NT2/D1 (cell line): Measurements from ENCODE around the gene DNAJC18.
A peak's percentile ranks its signal among the peaks of the same experiment; 100 is the strongest.

Experiments
- DNase-seq: peaks from one replicate; pipeline ENCODE4 v3.0.0-alpha.2; 2011; ENCODE audit warnings: low read depth, low spot score
- H3K27me3 ChIP-seq: 2 replicates; pipeline ENCODE4 v1.6.0; 2011; ENCODE audit warnings: mild to moderate bottlenecking; ENCODE audit not compliant: insufficient read length, insufficient read depth
- H3K36me3 ChIP-seq: 2 replicates; pipeline ENCODE4 v1.6.1; 2011; ENCODE audit warnings: mild to moderate bottlenecking, low read length, mixed read lengths; ENCODE audit not compliant: insufficient read depth, insufficient read length
- H3K4me1 ChIP-seq: 2 replicates; pipeline ENCODE4 v1.5.1; 2011; ENCODE audit not compliant: insufficient read depth, insufficient read length
- H3K4me3 ChIP-seq: 2 replicates; pipeline ENCODE4 v1.5.1; 2011; ENCODE audit warnings: low read depth; ENCODE audit not compliant: insufficient read length
- H3K9ac ChIP-seq: 2 replicates; pipeline ENCODE4 v1.6.0; 2011; ENCODE audit warnings: low read depth; ENCODE audit not compliant: insufficient read length
- H3K9me3 ChIP-seq: 2 replicates; pipeline ENCODE4 v1.5.1; 2011; ENCODE audit warnings: mild to moderate bottlenecking, low read length; ENCODE audit not compliant: insufficient read depth
- SUZ12 ChIP-seq: IDR thresholded peaks from 2 replicates; pipeline ENCODE4 v1.6.1; 2011; ENCODE audit not compliant: insufficient read length, insufficient read depth; ENCODE audit errors: extremely low read depth
- YY1 ChIP-seq: IDR thresholded peaks from 2 replicates; pipeline ENCODE4 v1.6.1; 2011; ENCODE audit not compliant: insufficient read length, insufficient read depth
- ZNF274 ChIP-seq: IDR thresholded peaks from 2 replicates; pipeline ENCODE4 v1.6.1; 2011; ENCODE audit warnings: mild to moderate bottlenecking, low read depth, low read length

Gene DNAJC18

GRCh38 chr5:139403787-139404483, 35.4 kb downstream of the DNAJC18 start, which contains the start of gene SPATA24:
Gene SPATA24, minus strand, starts transcription at chr5:139404089. Its CDS starts 29 bp downstream, at chr5:139404060.
- H3K9ac ChIP-seq: peak within 1 kb of the TSS; percentile 76
- peak within 1 kb of the TSS; percentile 59 for H3K4me3 ChIP-seq
- peak; percentile 87 for DNase-seq

DNA sequence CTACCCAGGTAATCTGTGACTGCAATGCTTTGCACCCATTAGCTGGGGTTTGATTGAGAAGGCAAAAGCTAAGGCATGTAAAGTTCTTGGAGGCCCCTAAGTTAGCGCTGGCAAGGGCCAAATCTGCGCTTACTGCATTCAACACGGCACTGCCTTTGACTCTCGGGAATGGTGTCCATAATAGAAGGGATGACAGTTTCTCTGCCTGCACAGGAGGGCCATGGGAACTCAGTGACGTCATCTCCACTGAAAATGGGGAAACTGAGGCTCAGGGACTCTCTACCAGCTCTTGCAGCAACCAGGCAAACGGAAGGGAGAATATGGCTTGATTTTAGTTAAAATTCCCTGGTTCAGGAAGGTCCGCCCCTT, 35.9 kb downstream of the DNAJC18 start:
- H3K4me3 ChIP-seq: peak overlapping the region; percentile 59
- H3K27me3 ChIP-seq: no peaks in the 10 kb centered on the region
- peaks cover 6% of the 10 kb centered on the region for H3K36me3 ChIP-seq
- H3K9me3 ChIP-seq: no peaks in the 10 kb centered on the region
- H3K9ac ChIP-seq: peak overlapping the region; percentile 76
- no peak for DNase-seq
- no peak for TF ChIP-seq YY1
- no peak for TF ChIP-seq SUZ12
- no peak for TF ChIP-seq ZNF274
- peaks cover 2% of the 10 kb centered on the region for H3K4me1 ChIP-seq

More at GRCh38 chr5:139403787-139404483, 35.4 kb downstream of the DNAJC18 start, which contains the start of gene SPATA24:
- Histone ChIP-seq H3K36me3 (peaks cover 6% of the 10 kb centered on the region), H3K4me1 (peaks cover 2% of the 10 kb centered on the region), H3K27me3 (no peaks in the 10 kb centered on the region), H3K9me3 (no peaks in the 10 kb centered on the region)
- TF ChIP-seq ZNF274 (no peak), SUZ12 (no peak), YY1 (peak; percentile 64)

DNA sequence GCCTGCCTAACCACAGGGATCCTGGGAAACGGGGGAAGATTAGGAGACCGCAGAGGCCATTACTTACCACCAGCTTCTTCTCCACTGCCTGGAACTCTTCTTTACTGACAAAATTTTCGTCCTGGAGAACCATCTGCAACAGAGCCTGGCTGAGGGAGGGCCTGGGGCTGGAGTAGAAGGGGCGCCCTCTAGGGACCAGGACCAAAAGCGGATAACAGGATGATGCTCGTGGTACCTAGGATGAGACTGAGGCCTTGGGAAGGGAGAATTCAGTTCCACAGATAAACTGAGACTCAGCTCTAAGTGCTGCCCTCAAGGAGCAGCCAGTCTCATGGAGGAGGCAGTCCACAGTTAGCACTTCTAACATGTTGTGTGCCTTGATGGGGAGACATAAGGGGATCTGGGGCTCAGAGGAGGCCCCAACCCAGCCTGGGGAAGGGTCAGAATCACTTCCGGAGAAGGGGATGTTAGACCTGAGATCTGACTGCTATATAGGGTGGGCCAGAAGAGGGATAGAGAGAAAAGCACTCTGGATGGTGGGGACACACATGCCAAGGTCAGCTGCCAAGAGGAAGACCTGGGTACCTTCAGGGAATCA, 36.7 kb downstream of the DNAJC18 start:
- Histone ChIP-seq H3K4me3 (no peak overlapping the region), H3K9ac (no peak overlapping the region), H3K9me3 (no peaks in the 10 kb centered on the region), H3K27me3 (no peaks in the 10 kb centered on the region), H3K36me3 (peaks cover 6% of the 10 kb centered on the region), H3K4me1 (peaks cover 2% of the 10 kb centered on the region)
- peak; percentile 27 for DNase-seq
- TF ChIP-seq ZNF274: no peak
- no peak for TF ChIP-seq YY1
- TF ChIP-seq SUZ12: no peak

DNA sequence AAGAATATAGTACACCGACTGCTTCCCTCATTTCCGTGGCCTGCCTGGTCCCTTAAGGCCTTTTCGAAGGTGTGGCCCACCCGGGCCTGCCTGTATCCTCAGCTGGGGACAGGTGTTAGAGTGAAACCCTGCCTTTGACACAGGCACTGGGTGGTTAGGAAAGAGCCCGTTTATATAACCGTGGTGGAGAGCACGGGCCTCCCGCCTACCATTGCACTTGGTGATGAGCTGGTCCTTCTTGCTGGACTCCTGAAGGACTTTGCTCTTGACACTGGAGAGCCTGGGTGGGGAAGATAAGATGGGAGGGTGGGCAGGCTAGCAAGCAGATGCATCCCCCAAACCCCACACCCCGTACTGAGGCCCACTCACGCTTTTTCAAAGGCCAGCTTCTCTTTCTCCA, 37.8 kb downstream of the DNAJC18 start:
- Histone ChIP-seq H3K36me3 (peaks cover 6% of the 10 kb centered on the region), H3K4me1 (peaks cover under 1% of the 10 kb centered on the region), H3K27me3 (no peaks in the 10 kb centered on the region), H3K4me3 (no peak overlapping the region), H3K9ac (no peak overlapping the region), H3K9me3 (no peaks in the 10 kb centered on the region)
- no peak for DNase-seq
- TF ChIP-seq ZNF274: no peak
- no peak for TF ChIP-seq SUZ12
- TF ChIP-seq YY1: no peak

- H3K4me3 ChIP-seq: no peak overlapping the region
Measured at GRCh38 chr5:139399501-139400121, 39.7 kb downstream of the DNAJC18 start.

GRCh38 chr5:139397921-139398320, 41.4 kb downstream of the DNAJC18 start:
- H3K36me3 ChIP-seq: peaks cover 6% of the 10 kb centered on the region
- DNase-seq: no peak
- H3K27me3 ChIP-seq: peaks cover 15% of the 10 kb centered on the region
- H3K9ac ChIP-seq: no peak overlapping the region
- peaks cover 11% of the 10 kb centered on the region for H3K4me1 ChIP-seq
- no peak overlapping the region for H3K4me3 ChIP-seq
- peaks cover 4% of the 10 kb centered on the region; the same call in 1 of the 2 replicates for H3K9me3 ChIP-seq
- TF ChIP-seq YY1: no peak
- no peak for TF ChIP-seq SUZ12
- TF ChIP-seq ZNF274: no peak

More at GRCh38 chr5:139399501-139400121, 39.7 kb downstream of the DNAJC18 start:
- H3K9me3 ChIP-seq: no peaks in the 10 kb centered on the region
- no peak for TF ChIP-seq ZNF274
- no peak for TF ChIP-seq YY1
- TF ChIP-seq SUZ12: no peak
- peaks cover 11% of the 10 kb centered on the region for H3K4me1 ChIP-seq
- H3K27me3 ChIP-seq: no peaks in the 10 kb centered on the region
- H3K36me3 ChIP-seq: peaks cover 6% of the 10 kb centered on the region
- no peak for DNase-seq
- no peak overlapping the region for H3K9ac ChIP-seq

- Histone ChIP-seq H3K4me3 (no peak overlapping the region), H3K4me1 (peaks cover 11% of the 10 kb centered on the region), H3K36me3 (peaks cover 6% of the 10 kb centered on the region), H3K9me3 (peaks cover 10% of the 10 kb centered on the region; the same call in 1 of the 2 replicates), H3K9ac (no peak overlapping the region), H3K27me3 (peaks cover 16% of the 10 kb centered on the region)
- no peak for TF ChIP-seq SUZ12
- no peak for DNase-seq
Measured at GRCh38 chr5:139396691-139397090, 42.6 kb downstream of the DNAJC18 start.
